ENCODE data around the gene RALGPS1.

Gene RALGPS1

DNA sequence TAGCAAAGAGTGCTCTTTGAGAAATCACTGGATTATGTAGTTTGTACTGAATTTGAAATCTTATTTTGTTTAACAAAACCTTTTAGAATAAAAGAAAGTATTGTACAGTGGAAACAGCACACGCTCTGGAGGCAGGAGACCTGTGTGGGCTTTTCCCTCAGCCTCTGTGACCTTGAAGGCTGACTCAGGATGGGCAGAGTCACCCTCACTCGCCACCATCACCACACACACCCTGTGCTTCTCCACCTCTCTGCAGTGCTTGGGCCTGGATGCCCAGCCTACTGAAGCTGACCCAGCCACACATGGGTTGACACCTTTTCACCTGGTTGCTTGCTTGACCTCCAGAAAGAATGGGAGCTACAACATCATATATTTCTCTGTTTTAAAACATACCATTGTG is 188.2 kb downstream of the RALGPS1 start:
- no peak for DNase-seq

DNA sequence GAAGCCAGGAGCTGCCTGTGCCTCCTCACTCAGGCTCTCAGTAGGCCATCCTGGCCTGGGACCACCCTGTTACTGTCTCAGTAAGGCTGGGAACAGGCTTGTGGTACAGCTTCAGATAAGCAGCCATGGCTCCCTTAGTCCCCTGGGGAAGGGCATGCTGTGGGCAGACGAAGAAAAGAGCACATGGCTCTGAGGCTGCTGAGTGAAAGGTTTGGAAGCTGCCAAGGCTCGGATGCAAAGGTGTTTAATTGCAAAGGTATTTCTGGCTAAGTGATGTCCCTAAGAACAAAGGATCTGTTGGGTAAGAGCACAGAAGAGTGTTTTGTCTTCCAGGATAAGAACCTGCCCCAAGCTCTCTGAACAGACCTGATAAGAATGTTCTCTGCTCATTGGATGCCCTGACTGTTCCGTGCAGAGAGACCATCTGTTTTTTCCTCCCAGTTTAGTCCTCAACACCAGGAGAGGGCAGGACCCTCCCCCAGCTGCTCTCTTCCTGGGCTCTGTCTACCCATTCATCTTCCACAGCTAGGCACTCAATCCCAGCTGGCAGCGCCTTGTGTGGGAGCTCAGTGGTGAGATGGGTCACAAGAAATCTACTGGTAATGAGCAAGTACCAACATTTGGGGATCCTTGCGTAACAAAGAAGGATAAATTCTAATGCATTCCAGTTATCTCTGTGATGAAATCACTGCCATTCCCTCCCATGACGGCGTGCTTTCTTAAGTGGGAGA is 190.2 kb downstream of the RALGPS1 start:
- DNase-seq: no peak

GRCh38 chr9:127105805-127106465 is 191.4 kb downstream of the RALGPS1 start:
- no peak for DNase-seq

DNA sequence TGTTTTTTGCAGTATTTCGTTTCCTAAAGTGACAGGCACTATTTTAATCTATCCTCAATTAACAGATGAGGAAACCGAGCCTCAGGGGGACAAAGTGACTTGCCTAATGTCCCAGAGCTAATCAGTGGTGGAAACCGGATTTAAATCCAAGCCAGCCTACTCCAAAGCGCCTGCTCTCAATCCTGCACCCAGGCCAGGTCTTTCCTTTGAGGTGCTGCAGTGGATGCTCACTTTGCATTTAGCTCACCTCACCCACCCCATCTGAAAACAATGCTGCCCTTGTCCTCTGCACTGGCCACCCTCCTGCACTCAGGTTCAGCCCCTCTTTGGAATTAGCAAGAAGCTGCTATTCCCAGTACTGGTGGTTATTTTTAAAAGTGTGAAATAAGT is 191.9 kb downstream of the RALGPS1 start:
- DNase-seq: peak; percentile 34 to 47

GRCh38 chr9:127107171-127107928 is 192.8 kb downstream of the RALGPS1 start:
- DNase-seq: no peak

- no peak for DNase-seq
Measured at GRCh38 chr9:127107929-127108876, 193.6 kb downstream of the RALGPS1 start.

GRCh38 chr9:127109212-127109711 is 194.7 kb downstream of the RALGPS1 start:
- DNase-seq: no peak

DNA sequence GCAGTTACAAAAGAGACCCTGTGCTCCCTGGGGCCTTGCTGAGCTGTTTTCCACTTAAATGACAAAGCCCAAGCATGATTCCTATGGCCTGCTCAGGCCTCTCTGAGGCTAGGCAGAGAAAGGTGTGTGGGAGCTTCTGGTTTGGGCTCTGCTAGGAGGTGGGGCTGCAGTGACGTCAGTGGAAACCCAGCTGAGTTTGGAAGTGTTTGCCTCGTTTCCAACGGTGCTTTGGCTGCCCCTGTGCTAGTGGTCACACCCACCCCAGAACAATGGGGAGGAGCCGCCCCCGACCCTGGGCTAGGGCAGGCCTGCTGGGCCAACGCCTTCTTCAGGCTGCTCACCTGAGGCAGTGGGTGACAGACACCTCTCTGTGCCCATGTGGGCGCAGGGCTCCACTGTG is 197.5 kb downstream of the RALGPS1 start:
- DNase-seq: no peak

DNA sequence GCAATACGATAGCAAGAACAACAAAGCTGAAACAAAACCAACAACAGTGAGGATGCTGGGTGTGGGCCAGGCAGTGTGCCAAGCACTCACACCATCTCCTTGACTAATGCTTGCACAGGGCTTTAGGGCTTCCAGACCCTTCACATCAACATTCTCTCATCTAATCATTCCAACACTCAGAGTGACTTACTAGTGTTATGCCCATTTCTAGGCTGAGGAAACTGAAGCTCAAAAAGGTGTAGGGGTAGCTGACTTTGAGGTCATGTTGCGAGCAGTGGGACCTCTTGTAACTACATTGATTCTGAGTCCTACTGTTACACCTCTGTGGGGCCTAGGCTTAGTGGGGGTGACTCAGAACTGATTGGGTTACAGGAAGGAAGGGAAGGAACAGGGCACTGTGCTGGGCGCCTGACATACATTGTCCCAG is 198.2 kb downstream of the RALGPS1 start:
- DNase-seq: no peak

DNA sequence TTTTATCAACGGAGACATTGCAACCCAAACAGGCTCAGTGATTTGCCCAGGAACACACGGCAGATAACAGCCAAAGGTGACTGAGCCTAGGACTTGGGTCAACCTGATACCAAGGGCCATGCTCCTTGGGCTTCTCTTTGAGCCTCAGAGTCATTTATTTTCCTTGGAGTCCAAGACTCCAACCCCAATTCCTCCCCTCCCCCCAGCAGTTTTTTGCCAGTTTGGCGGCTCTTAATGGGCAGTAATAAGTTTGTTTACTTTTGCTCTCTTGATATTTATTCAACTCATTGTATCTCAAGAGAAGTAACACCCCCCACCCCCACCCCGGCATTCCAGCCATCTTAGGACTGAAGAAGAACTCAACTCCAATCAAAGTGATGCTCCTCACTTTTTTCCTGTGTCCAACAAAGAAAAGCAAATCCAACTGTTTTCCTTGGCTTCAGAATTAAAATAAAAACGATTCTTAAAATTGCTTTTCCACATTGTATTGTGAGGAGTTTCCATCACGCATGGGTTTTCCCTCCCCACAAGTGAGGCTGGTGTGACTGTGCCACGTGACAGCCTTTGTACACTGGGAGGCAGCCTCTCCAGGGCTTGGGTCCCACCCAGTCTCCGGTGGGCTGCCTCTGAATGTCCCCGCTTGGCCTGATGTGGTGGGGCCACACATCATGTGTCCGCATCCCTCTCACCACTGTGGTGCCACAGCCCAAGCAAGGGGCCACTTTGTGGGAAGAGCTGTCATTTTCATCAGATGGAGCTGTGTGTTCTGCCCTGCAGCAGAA is 198.8 kb downstream of the RALGPS1 start:
- no peak for DNase-seq

DNA sequence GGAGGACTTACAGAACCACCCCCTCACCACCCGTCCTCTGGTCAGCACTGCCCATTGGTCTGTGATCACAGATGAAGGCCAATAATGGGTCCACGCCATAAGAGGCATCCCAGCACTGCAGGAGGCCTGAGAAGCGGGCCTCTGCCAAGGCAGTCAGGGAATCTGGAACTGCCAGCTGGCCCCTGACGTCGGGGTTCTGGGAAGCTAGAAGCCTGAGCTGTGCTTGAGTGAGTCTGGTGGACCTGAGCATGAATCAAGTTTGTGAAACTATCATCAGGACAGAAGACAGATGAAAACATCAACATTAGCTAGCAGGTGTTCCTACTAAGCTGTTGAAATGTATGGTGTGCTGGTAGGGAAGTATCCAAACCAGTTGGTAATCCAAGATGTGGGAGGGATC is 200.0 kb downstream of the RALGPS1 start:
- DNase-seq: no peak

DNA sequence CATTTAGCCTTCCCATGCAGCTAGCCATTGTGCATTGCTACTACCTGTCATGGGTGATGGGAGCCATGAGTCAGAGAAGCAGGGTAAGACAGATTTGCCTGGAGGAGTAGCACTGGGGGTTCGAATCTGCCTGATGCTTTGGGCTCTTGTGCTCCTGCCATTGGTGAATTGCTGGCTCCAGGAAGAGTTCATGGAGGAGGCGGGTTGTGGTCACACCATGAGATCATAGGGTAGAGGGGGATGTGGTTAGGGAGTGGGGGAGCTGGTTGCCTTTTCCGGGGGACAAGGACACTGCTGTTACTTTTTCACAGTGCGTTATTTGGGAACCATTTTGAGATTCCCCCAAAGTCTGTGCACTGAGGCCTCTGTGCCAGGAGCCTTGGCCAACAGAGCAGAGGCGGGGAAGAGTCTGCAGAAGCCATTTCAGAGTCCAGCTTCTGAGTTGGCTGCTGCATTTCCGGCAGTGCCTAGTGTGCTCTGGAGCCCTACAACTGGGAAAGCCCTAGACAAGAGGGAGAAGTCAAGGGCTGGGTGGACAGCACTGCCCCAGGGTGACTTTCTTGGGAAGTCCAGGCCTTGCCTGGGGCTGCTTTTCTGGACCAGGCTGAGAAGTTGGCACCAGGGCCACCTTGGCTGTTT is 201.6 kb downstream of the RALGPS1 start:
- no peak for DNase-seq

GRCh38 chr9:127116957-127117356 is 202.4 kb downstream of the RALGPS1 start:
- no peak for DNase-seq

- DNase-seq: no peak
Measured at GRCh38 chr9:127117801-127118200, 203.2 kb downstream of the RALGPS1 start.

- DNase-seq: no peak
Measured at GRCh38 chr9:127118597-127119319, 204.2 kb downstream of the RALGPS1 start.

DNA sequence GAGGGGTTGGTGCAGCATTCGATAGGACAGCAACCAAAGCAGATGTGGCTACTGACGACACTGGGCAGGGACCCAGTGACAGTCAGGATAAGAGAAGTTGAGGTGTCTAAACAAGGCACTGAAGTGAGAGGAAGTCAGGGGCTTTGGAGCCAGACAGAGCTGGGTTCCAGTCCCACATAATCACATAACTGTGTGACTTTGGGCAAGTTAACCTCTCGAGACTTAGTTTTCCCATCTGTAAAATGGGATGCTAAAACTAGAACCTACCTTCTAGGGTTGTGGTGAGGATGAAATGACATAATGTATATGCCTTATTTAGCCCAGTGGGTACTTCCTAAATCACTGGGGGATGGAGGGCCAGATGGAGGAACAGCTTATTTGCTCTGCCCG is 204.7 kb downstream of the RALGPS1 start:
- no peak for DNase-seq

GRCh38 chr9:127121628-127122175 is 207.1 kb downstream of the RALGPS1 start:
- no peak for DNase-seq

- DNase-seq: peak in 1 of 2 experiments; percentile 58
Measured at GRCh38 chr9:127122176-127123063, 207.8 kb downstream of the RALGPS1 start, which contains the start of gene ANGPTL2. ANGPTL2 (minus strand) TSS chr9:127122635; CDS start chr9:127108731, 13,904 bp downstream.
